Measurements from ENCODE around the gene FAM163B. TPM values are rescaled to one million over a fixed set of nuclear protein-coding genes. Genes with fewer than 3 reads are reported as not detected.

The FAM163B gene
- total and polyA plus RNA-seq, 2 of the 8 experiments (the other 6 are each of a cell fraction or from before 2014, with no cell fraction given) = 0.63 to 1.0 TPM

GRCh38 chr9:133614678-133615077 lies 5.5 kb upstream of the FAM163B start:
- Histone ChIP-seq H3K36me3 (ENCODE audit: control insufficient read depth in 2 of 4, insufficient read depth in 4 of 4, low read length in 3 of 4) (no peaks in the 10 kb centered on the region), H4K8ac (ENCODE audit: extremely low read depth, insufficient read depth, low read length) (no peak overlapping the region), H3K14ac (ENCODE audit: insufficient read length) (no peak overlapping the region), H3K9me3 (ENCODE audit: insufficient read depth in 2 of 2, low read depth in 1 of 2, low read length in 1 of 2) (no peaks in the 10 kb centered on the region), H3K27me3 (replicated peaks in 1 of 4; ENCODE audit: control insufficient read depth in 3 of 4, extremely low read depth in 1 of 4, insufficient read depth in 3 of 4, low read length in 3 of 4) (peaks cover 0 to 9% (median 2%) of the 10 kb centered on the region in 4 experiments; a peak in 4 of 7 replicates), H3K4me3 (ENCODE audit: extremely low read depth in 1 of 4, insufficient read depth in 2 of 4, low read depth in 3 of 4, low read length in 4 of 4) (no peak overlapping the region), H2BK20ac (ENCODE audit: low read length) (no peak overlapping the region), H4K91ac (replicated peaks; ENCODE audit: insufficient read length, low read length) (no peak overlapping the region), H3K79me2 (ENCODE audit: control insufficient read depth in 1 of 2, insufficient read depth in 2 of 2, low read length in 2 of 2) (no peaks in the 10 kb centered on the region), H2BK120ac (replicated peaks; ENCODE audit: low read depth, low read length) (no peak overlapping the region), H3K4me2 (ENCODE audit: insufficient read depth in 1 of 2, low read depth in 2 of 2, low read length in 2 of 2) (no peak overlapping the region), H3K23me2 (ENCODE audit: low read depth, low read length) (no peaks in the 10 kb centered on the region), H4K5ac (ENCODE audit: insufficient read length, low read depth, low read length) (no peak overlapping the region), H3K79me1 (ENCODE audit: low read depth, low read length) (no peaks in the 10 kb centered on the region), H2BK5ac (ENCODE audit: low read depth, low read length) (no peak overlapping the region), H2AFZ (ENCODE audit: low read length) (no peak overlapping the region), H2BK15ac (ENCODE audit: low read length) (no peak overlapping the region), H2BK12ac (ENCODE audit: low read depth, low read length) (no peak overlapping the region; the same call in 1 of the 2 replicates), H2AK5ac (ENCODE audit: low read depth, low read length) (no peak overlapping the region), H3K9ac (replicated peaks in 1 of 4; ENCODE audit: extremely low read depth in 1 of 4, low read depth in 3 of 4, low read length in 3 of 4) (no peak overlapping the region), H4K20me1 (replicated peaks in 1 of 2; ENCODE audit: control insufficient read depth in 1 of 2, insufficient read depth in 2 of 2, low read length in 2 of 2) (no peaks in the 10 kb centered on the region), H3K23ac (ENCODE audit: insufficient read length) (no peak overlapping the region), H3K4ac (replicated peaks; ENCODE audit: insufficient read length, low read depth, low read length) (no peak overlapping the region), H3K18ac (ENCODE audit: extremely low read depth, low read length) (no peak overlapping the region), H3K56ac (replicated peaks; ENCODE audit: insufficient read length, low read depth, low read length) (no peak overlapping the region), H3K4me1 (replicated peaks in 1 of 4; ENCODE audit: control insufficient read depth in 3 of 4, insufficient read depth in 4 of 4, low read length in 3 of 4) (no peaks in the 10 kb centered on the region), H3K27ac (ENCODE audit: low read depth, low read length) (no peak overlapping the region)
- ChIA-PET CTCF (ENCODE audit: partially characterized antibody) (interaction anchor here (0.9 to 1.9 kb wide), 3 partner anchors 10 to 102 kb away, joined by 3 to 6 read pairs (median 5); no protein-coding TSS in a partner anchor), POLR2A (ENCODE audit: partially characterized antibody) (interaction anchor here (1.2 to 1.5 kb wide), 2 partner anchors 18 to 50 kb away, joined by 3 read pairs; no protein-coding TSS in a partner anchor)
- DNase-seq (ENCODE audit: low read depth in 1 of 2, low spot score in 2 of 2) = no peak
- no peak for FAIRE-seq
- WGBS, 2 experiments (ENCODE audit: extremely low coverage in 1 of 2, insufficient coverage in 1 of 2, insufficient read length in 1 of 2, insufficient replicate concordance in 2 of 2, low coverage in 1 of 2, low lambda C conversion rate in 2 of 2, missing lambda C conversion rate in 1 of 2) = 80% methylated on average over 4 of the region's 5 CpGs; no CpG with 5 or more reads in 1 of the 2 experiments
- TF ChIP-seq ATF2 (IDR thresholded peaks at IDR 0.05; ENCODE audit: low read length) (no peak), ZNF274 (IDR thresholded peaks at IDR 0.05; ENCODE audit: borderline replicate concordance, extremely low read depth, low read length) (no peak), POLR2AphosphoS5 (IDR thresholded peaks at IDR 0.05; ENCODE audit: low read depth, low read length) (no peak), EGR1 (IDR thresholded peaks at IDR 0.05; ENCODE audit: borderline replicate concordance, low read depth, low read length) (no peak), KDM1A (IDR thresholded peaks at IDR 0.05; ENCODE audit: borderline replicate concordance, low read length) (no peak), NRF1 (IDR thresholded peaks at IDR 0.05; ENCODE audit: low read depth, low read length) (no peak), HDAC6 (IDR thresholded peaks at IDR 0.05; ENCODE audit: low read depth, low read length) (no peak), CBX8 (IDR thresholded peaks at IDR 0.05; ENCODE audit: borderline replicate concordance, low read depth, low read length) (no peak), SIN3A (conservative IDR thresholded peaks at IDR 0.05 in 1 of 2, IDR thresholded peaks at IDR 0.05 in 1 of 2; ENCODE audit: low read depth in 1 of 2, low read length in 2 of 2) (no peak), NANOG (IDR thresholded peaks at IDR 0.05; ENCODE audit: insufficient read depth, low read depth, low read length, poor library complexity, severe bottlenecking) (no peak), SP2 (IDR thresholded peaks at IDR 0.05; ENCODE audit: low read length) (no peak), YY1 (IDR thresholded peaks at IDR 0.05; ENCODE audit: low read depth, low read length) (no peak)

All from H1 (cell line).